NK-92 treated with Interleukin-12 subunit alpha and Interleukin-12 subunit beta, amount 100 ng/mL, for 24 hours (cell line): Measurements from ENCODE around the gene STOM.
A peak's percentile ranks its signal among the peaks of the same experiment; 100 is the strongest.

ENCODE experiments used
- DNase-seq: peaks from one replicate; lab custom pipeline; 2025; lab: John Stamatoyannopoulos, UW

STOM gene

DNA sequence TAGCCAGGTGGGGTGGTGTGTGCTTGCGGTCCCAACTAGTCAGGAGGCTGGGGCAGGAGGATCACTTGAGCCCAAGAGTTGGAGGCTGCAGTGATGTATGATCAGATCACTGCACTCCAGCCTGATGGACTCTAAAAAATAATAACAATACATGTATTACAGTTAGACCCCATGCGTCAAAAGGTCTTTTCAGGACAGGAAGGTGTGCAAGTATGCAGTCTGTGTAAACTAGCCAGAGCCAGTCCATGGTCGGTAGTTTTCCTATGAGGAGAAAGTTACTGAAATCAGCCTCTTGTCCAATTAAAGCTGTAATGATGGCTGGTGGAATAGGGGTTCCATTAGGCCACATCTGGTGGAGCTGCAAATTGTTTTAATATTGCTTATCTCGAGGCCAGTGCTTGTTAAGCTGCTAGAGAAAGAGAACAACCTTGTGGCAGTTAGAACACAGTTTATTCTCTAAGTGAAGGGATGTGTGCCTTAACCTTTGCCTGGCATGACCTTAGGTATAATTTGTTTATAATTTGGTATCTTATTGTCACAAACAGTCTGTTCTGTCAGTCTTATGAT lies 1.5 kb upstream of the STOM start:
- DNase-seq, result no peak

DNA sequence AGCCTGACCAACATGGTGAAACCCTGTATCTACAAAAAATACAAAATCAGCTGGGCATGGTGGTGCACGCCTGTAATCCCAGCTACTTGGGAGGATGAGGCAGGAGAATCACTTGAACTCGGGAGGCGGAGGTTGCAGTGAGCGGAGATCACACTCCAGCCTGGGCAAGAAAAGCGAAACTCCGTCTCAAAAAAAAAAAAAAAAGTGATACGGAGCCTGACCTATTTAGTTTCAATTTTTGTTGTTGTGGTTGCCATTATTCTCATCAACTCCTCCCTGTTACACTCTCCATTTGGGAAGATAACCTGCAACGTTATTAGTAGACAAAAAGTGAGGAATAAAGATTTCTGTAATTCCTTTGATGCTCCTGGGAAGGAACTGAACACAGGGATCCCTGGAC lies 1.3 kb downstream of the STOM start:
- DNase-seq, result no peak

DNA sequence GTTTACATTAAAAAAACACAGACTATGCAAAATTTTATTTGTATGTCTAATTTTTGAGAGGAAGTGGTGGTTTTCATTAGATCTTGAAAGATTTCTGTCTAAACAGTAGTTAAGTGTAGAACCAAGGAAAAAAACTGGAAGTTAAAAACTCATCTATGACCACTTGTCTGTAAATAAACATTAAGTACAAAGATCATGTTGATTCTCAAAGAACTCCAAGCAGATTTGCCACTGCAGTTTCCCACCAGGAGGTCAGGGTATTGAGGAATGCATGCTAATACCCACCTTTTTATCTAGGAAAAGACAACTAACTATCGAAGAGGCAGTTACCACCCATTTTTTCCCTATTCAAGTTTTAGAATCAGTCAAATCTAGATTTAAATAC lies 1.9 kb downstream of the STOM start:
- DNase-seq, result no peak

DNA sequence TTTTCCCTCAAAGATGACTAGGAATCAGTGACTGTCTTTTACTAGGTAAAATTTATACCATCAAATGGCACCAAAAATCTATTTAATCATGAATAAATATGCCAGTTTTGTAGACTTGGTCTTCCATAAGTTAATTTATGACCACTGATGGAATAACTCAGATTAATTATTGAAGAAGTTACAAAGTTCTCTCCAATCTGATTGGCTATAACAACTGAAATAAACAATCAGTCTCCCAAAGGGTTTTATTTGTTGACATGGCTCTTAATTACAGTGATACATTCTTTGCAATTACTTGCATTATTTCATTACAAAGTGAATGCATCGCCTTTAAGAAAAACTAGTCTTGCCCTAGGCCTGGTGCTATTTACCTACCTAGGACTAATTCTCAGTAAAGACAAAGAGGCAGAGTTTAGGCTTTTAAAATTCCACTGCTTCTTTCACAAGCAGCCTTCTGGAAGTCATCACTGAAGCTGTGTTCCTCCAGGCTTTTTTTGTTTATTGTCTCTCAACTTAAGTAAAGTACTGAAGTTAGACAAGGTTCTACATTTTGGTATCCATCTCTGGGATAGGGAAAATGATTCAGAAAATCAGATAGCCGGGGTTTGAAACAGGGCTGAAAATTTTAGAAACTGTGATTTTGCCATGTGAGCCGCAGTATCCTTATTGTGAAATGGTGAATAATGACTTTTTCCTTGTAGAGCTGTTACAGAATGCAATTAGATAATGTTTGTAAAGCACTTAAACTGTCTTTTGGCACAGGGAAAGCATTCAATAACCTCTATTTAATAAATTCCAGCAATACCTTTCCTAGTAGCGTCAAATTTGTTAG lies 2.5 kb downstream of the STOM start:
- DNase-seq, result no peak

GRCh38 chr9:121366611-121367192 lies 3.3 kb downstream of the STOM start:
- DNase-seq, result no peak

GRCh38 chr9:121365564-121365963 lies 4.5 kb downstream of the STOM start:
- no peak for DNase-seq

DNA sequence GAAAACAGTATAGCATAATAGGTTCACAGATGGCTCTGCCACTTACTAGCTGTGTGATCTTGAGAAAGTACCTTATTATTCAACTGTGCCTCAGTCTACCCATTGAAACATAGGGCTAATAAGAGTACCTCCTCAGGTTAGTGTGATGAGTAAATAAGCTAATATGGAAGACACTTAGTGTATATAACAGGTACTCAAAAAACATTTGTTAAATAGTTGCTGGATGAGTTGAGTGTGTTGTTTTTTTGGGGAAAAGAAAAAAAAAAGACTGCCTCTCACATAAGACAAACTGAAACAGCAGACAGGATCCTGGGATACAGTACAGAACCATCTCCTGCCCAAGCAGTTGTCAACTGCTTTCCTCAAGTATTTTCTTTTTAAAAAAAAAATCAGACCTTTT lies 5.2 kb downstream of the STOM start:
- DNase-seq, result no peak

DNA sequence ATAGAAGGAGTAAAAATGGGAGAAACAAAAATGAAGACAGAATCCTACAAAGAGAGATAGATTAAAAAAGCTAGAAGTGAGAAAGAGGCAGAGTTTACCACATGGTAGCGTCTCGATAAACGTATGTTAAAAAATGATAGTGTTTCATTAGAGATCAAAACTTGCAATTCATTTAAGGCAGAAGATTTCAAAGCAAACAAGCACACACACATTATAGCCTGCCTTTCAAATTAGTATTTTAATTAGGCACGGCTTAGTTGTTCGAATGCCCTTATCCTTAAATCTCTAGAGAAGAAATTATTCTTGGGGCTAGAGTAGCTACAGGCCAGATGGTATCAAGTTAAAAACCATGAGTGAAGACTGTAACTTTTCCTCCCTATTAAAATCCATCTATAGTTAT lies 6.0 kb downstream of the STOM start:
- no peak for DNase-seq

- DNase-seq, result no peak
Observed at GRCh38 chr9:121363622-121363961, 6.5 kb downstream of the STOM start.

GRCh38 chr9:121362813-121363621 lies 7.0 kb downstream of the STOM start:
- DNase-seq, result no peak

- DNase-seq, result no peak
Observed at GRCh38 chr9:121360601-121361374, 9.3 kb downstream of the STOM start.

- DNase-seq, result no peak
Observed at GRCh38 chr9:121359351-121360294, 10.4 kb downstream of the STOM start.

GRCh38 chr9:121358751-121359150 lies 11.3 kb downstream of the STOM start:
- no peak for DNase-seq

DNA sequence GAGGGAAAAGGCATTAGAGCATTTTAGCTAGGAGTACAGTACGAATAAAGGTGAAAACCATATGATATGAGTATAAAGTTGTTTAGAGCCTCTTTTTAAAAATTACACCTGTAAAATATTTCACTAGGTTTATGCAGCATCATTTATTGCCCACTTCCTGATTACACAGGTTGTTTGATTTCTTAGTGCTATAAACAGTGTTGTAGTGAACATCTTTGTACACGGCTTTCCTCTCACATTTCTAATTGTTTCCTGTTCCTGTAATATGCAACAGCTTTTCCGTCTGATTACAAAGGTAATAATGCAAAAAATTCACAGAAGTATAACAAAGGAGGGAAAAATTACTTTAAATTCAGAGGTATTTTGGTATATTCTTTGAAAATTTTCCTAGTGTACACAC lies 13.0 kb downstream of the STOM start:
- no peak for DNase-seq

GRCh38 chr9:121354762-121355161 lies 15.3 kb downstream of the STOM start:
- DNase-seq, result no peak

GRCh38 chr9:121354141-121354540 lies 15.9 kb downstream of the STOM start:
- no peak for DNase-seq

GRCh38 chr9:121353241-121354061 lies 16.6 kb downstream of the STOM start:
- DNase-seq, result peak; percentile 71

- no peak for DNase-seq
Observed at GRCh38 chr9:121350993-121351561, 19.0 kb downstream of the STOM start.

GRCh38 chr9:121350036-121350435 lies 20.0 kb downstream of the STOM start:
- DNase-seq, result no peak

GRCh38 chr9:121349009-121349408 lies 21.0 kb downstream of the STOM start:
- DNase-seq, result no peak
